H1 (cell line): ENCODE results near the gene REG1B. TPM values are rescaled to one million over a fixed set of nuclear protein-coding genes. Genes with fewer than 3 reads are reported as not detected.

Source experiments
- CTCF ChIA-PET: fragments of 300-600 bp; sonication (Branson Sonifier 250); formaldehyde crosslinking; loops from one replicate; lab custom pipeline; 2021; ENCODE audit not compliant: partially characterized antibody; lab: Charles Lee
- POLR2A ChIA-PET: fragments of 300-600 bp; sonication (Branson Sonifier 250); formaldehyde crosslinking; loops from one replicate; lab custom pipeline; 2021; ENCODE audit warnings: inconsistent platforms; ENCODE audit not compliant: partially characterized antibody; lab: Charles Lee
- DNase-seq, 2 experiments: peaks; one replicate each; pipeline versions ENCODE4 v3.0.0 to v3.0.0-alpha.2; 2010 to 2022; ENCODE audit warnings: low spot score in 2 of 2, low read depth in 1 of 2, mixed read lengths in 1 of 2
- FAIRE-seq: peaks from 2 replicates; lab custom pipeline; 2011; peaks lifted over from hg19 to GRCh38; lab: Jason Lieb, UNC
- H2AFZ ChIP-seq: 2 replicates; pipeline ENCODE4 v1.8.1; 2012; ENCODE audit warnings: low read length, inconsistent platforms
- H2AK5ac ChIP-seq: 2 replicates; pipeline ENCODE4 v1.6.1; 2013; ENCODE audit warnings: low read depth, low read length
- H2BK120ac ChIP-seq: replicated peaks from 2 replicates; pipeline ENCODE3; 2013; ENCODE audit warnings: low read depth, low read length, inconsistent platforms
- H2BK12ac ChIP-seq: 2 replicates; pipeline ENCODE4 v1.6.1; 2013; ENCODE audit warnings: low read depth, low read length
- H2BK15ac ChIP-seq: 2 replicates; pipeline ENCODE4 v1.6.1; 2013; ENCODE audit warnings: low read length
- H2BK20ac ChIP-seq: 2 replicates; pipeline ENCODE4 v1.6.1; 2013; ENCODE audit warnings: low read length
- H2BK5ac ChIP-seq: 2 replicates; pipeline ENCODE4 v1.6.1; 2013; ENCODE audit warnings: low read depth, low read length
- H3K14ac ChIP-seq: 2 replicates; pipeline ENCODE4 v1.6.1; 2013; ENCODE audit warnings: inconsistent platforms; ENCODE audit not compliant: insufficient read length
- H3K18ac ChIP-seq: 2 replicates; pipeline ENCODE4 v1.6.1; 2013; ENCODE audit warnings: low read length; ENCODE audit errors: extremely low read depth
- H3K23ac ChIP-seq: 2 replicates; pipeline ENCODE4 v1.6.1; 2013; ENCODE audit warnings: inconsistent platforms; ENCODE audit not compliant: insufficient read length
- H3K23me2 ChIP-seq: 2 replicates; pipeline ENCODE4 v1.6.1; 2013; ENCODE audit warnings: low read depth, low read length
- H3K27ac ChIP-seq: 2 replicates; pipeline ENCODE4 v1.6.1; 2011; ENCODE audit warnings: low read depth, low read length, inconsistent platforms
- H3K27me3 ChIP-seq, 4 experiments: replicated peaks in 1 of 4; 1 replicate in 1 of 4; 2 replicates in 3 of 4; pipeline versions ENCODE4 v1.6.1 to v1.8.1; 2011 to 2013; ENCODE audit warnings: low read length in 3 of 4, mild to moderate bottlenecking in 3 of 4, inconsistent platforms in 2 of 4, mixed read lengths in 2 of 4, moderate library complexity in 1 of 4; ENCODE audit not compliant: control insufficient read depth in 3 of 4, insufficient read depth in 3 of 4; ENCODE audit errors: extremely low read depth in 1 of 4
- H3K36me3 ChIP-seq, 4 experiments: 2 replicates each; pipeline versions ENCODE4 v1.6.1 to v1.8.1; 2011 to 2013; ENCODE audit warnings: mild to moderate bottlenecking in 4 of 4, low read length in 3 of 4, moderate library complexity in 2 of 4, control low read depth in 1 of 4, inconsistent platforms in 1 of 4; ENCODE audit not compliant: insufficient read depth in 4 of 4, control insufficient read depth in 2 of 4
- H3K4ac ChIP-seq: replicated peaks from 2 replicates; pipeline ENCODE3; 2013; ENCODE audit warnings: low read length, low read depth, mixed read lengths, inconsistent platforms; ENCODE audit not compliant: insufficient read length
- H3K4me1 ChIP-seq, 4 experiments: replicated peaks in 1 of 4; 1 replicate in 1 of 4; 2 replicates in 3 of 4; pipeline versions ENCODE4 v1.6.1 to v1.8.1; 2011 to 2013; ENCODE audit warnings: low read length in 3 of 4, inconsistent platforms in 2 of 4, mixed read lengths in 1 of 4; ENCODE audit not compliant: insufficient read depth in 4 of 4, control insufficient read depth in 3 of 4
- H3K4me2 ChIP-seq, 2 experiments: 2 replicates each; pipeline versions ENCODE4 v1.6.1 to v1.8.1; 2011 to 2013; ENCODE audit warnings: low read depth in 2 of 2, low read length in 2 of 2, control low read depth in 1 of 2, inconsistent platforms in 1 of 2, mild to moderate bottlenecking in 1 of 2; ENCODE audit not compliant: insufficient read depth in 1 of 2
- H3K4me3 ChIP-seq, 4 experiments: fragments of 200-600, 300-600 bp in 1 of 4; sonication (generic), shearing (Covaris generic), sonication (Bioruptor Twin) in 1 of 4; 2 replicates each; pipeline versions ENCODE4 v1.5.1 to v1.8.1; 2011 to 2016; ENCODE audit warnings: low read length in 4 of 4, low read depth in 3 of 4, control low read depth in 2 of 4, inconsistent platforms in 2 of 4, mild to moderate bottlenecking in 2 of 4, mixed read lengths in 1 of 4, moderate library complexity in 1 of 4; ENCODE audit not compliant: insufficient read depth in 2 of 4; ENCODE audit errors: extremely low read depth in 1 of 4
- H3K56ac ChIP-seq: replicated peaks from 2 replicates; pipeline ENCODE3; 2013; ENCODE audit warnings: low read depth, mild to moderate bottlenecking, mixed read lengths, low read length, inconsistent platforms; ENCODE audit not compliant: insufficient read length
- H3K79me1 ChIP-seq: 2 replicates; pipeline ENCODE4 v1.6.1; 2013; ENCODE audit warnings: low read depth, low read length, control low read depth
- H3K79me2 ChIP-seq, 2 experiments: 2 replicates each; pipeline versions ENCODE4 v1.6.1 to v1.8.1; 2012 to 2013; ENCODE audit warnings: low read length in 2 of 2, mild to moderate bottlenecking in 2 of 2, inconsistent platforms in 1 of 2; ENCODE audit not compliant: insufficient read depth in 2 of 2, control insufficient read depth in 1 of 2
- H3K9ac ChIP-seq, 4 experiments: replicated peaks in 1 of 4; 1 replicate in 1 of 4; 2 replicates in 3 of 4; pipeline versions ENCODE4 v1.6.1 to v1.8.1; 2011 to 2013; ENCODE audit warnings: low read depth in 3 of 4, low read length in 3 of 4, control low read depth in 2 of 4, mild to moderate bottlenecking in 2 of 4, moderate library complexity in 2 of 4, inconsistent platforms in 1 of 4; ENCODE audit errors: extremely low read depth in 1 of 4
- H3K9me3 ChIP-seq, 2 experiments: 2 replicates each; pipeline versions ENCODE4 v1.6.1 to v1.8.1; 2012 to 2013; ENCODE audit warnings: mild to moderate bottlenecking in 2 of 2, moderate library complexity in 2 of 2, control low read depth in 1 of 2, inconsistent platforms in 1 of 2, low read depth in 1 of 2, low read length in 1 of 2, mixed read lengths in 1 of 2; ENCODE audit not compliant: insufficient read depth in 2 of 2
- H4K20me1 ChIP-seq, 2 experiments: replicated peaks in 1 of 2; 2 replicates each; pipeline versions ENCODE3 to v1.8.1; 2011 to 2013; ENCODE audit warnings: inconsistent platforms in 2 of 2, low read length in 2 of 2, mild to moderate bottlenecking in 1 of 2; ENCODE audit not compliant: insufficient read depth in 2 of 2, control insufficient read depth in 1 of 2
- H4K5ac ChIP-seq: 2 replicates; pipeline ENCODE4 v1.6.1; 2013; ENCODE audit warnings: low read length, low read depth, mixed read lengths, inconsistent platforms; ENCODE audit not compliant: insufficient read length
- H4K8ac ChIP-seq: 2 replicates; pipeline ENCODE4 v1.8.0; 2013; ENCODE audit warnings: mild to moderate bottlenecking, moderate library complexity, low read length, inconsistent platforms; ENCODE audit not compliant: insufficient read depth; ENCODE audit errors: extremely low read depth
- H4K91ac ChIP-seq: replicated peaks from 2 replicates; pipeline ENCODE3; 2013; ENCODE audit warnings: low read length, mixed read lengths, inconsistent platforms; ENCODE audit not compliant: insufficient read length
- BCL11A ChIP-seq, 2 experiments: IDR thresholded peaks; one replicate each; pipeline ENCODE4 v1.6.1; 2011; ENCODE audit warnings: low read depth in 2 of 2, low read length in 2 of 2, mild to moderate bottlenecking in 2 of 2
- CEBPB ChIP-seq: IDR thresholded peaks from 2 replicates; pipeline ENCODE4 v1.6.1; 2012; ENCODE audit warnings: low read depth, low read length
- EP300 ChIP-seq, 2 experiments: IDR thresholded peaks; 1 replicate in 1 of 2; 2 replicates in 1 of 2; pipeline ENCODE4 v1.6.1; 2011 to 2012; ENCODE audit warnings: low read depth in 2 of 2, low read length in 2 of 2, mild to moderate bottlenecking in 2 of 2, borderline replicate concordance in 1 of 2, inconsistent platforms in 1 of 2, moderate library complexity in 1 of 2
- GABPA ChIP-seq: IDR thresholded peaks from 2 replicates; pipeline ENCODE4 v1.6.1; 2011; ENCODE audit warnings: mild to moderate bottlenecking, low read length, moderate library complexity, borderline replicate concordance; ENCODE audit not compliant: insufficient read depth
- GTF2F1 ChIP-seq: IDR thresholded peaks from 2 replicates; pipeline ENCODE4 v1.6.1; 2012; ENCODE audit warnings: low read depth, low read length, improper control_type of control experiment, borderline replicate concordance
- RBBP5 ChIP-seq: IDR thresholded peaks from 2 replicates; pipeline ENCODE4 v1.7.1; 2012; ENCODE audit warnings: low read depth, mild to moderate bottlenecking, inconsistent platforms, low read length, moderate library complexity, borderline replicate concordance
- RFX5 ChIP-seq: IDR thresholded peaks from 2 replicates; pipeline ENCODE4 v1.6.1; 2011; ENCODE audit warnings: low read depth, low read length, improper control_type of control experiment, borderline replicate concordance
- RNF2 ChIP-seq: fragments of 200-900, 300-1000 bp; sonication (generic); IDR thresholded peaks from 2 replicates; pipeline ENCODE4 v1.7.1; 2016; ENCODE audit warnings: borderline replicate concordance, low read depth, mild to moderate bottlenecking, antibody characterized with exemption, low read length; ENCODE audit not compliant: poor library complexity, severe bottlenecking; ENCODE audit errors: missing control alignments
- RXRA ChIP-seq: IDR thresholded peaks from 2 replicates; pipeline ENCODE4 v1.6.1; 2011; ENCODE audit warnings: low read depth, mild to moderate bottlenecking, low read length, moderate library complexity; ENCODE audit not compliant: insufficient read depth
- SP1 ChIP-seq: IDR thresholded peaks from 2 replicates; pipeline ENCODE4 v1.6.1; 2011; ENCODE audit warnings: low read depth, low read length
- TAF1 ChIP-seq: IDR thresholded peaks from 2 replicates; pipeline ENCODE4 v1.6.1; 2011; ENCODE audit warnings: mild to moderate bottlenecking, low read depth, low read length
- TCF12 ChIP-seq: IDR thresholded peaks from 2 replicates; pipeline ENCODE4 v1.6.1; 2011; ENCODE audit warnings: low read depth, mild to moderate bottlenecking, low read length
- ZNF274 ChIP-seq: IDR thresholded peaks from 2 replicates; pipeline ENCODE4 v1.7.0; 2012; ENCODE audit warnings: low read length, borderline replicate concordance; ENCODE audit errors: extremely low read depth
- WGBS, 2 experiments: shearing (Covaris generic) in 1 of 2; methylation state at CpG; one replicate each; pipeline versions ENCODE4 v1.1.6 to v1.1.7; 2013 to 2015; ENCODE audit warnings: low lambda C conversion rate in 2 of 2, mixed read lengths in 2 of 2, inconsistent platforms in 1 of 2, low coverage in 1 of 2, missing lambda C conversion rate in 1 of 2; ENCODE audit not compliant: insufficient replicate concordance in 2 of 2, insufficient coverage in 1 of 2, insufficient read length in 1 of 2; ENCODE audit errors: extremely low coverage in 1 of 2, missing lambda C conversion rate in 1 of 2; 5-methylcytosine and 5-hydroxymethylcytosine counted together
- polyA plus RNA-seq, 7 experiments: library from polyadenylated mRNA; depleted of rRNA in 3 of 7; stranded (reverse) in 5 of 7; unstranded in 2 of 7; fragments of >200 nt in 5 of 7; fragments of 200-250 nt in 2 of 7; gene quantifications; 1 replicate in 5 of 7; 2 replicates in 1 of 7; 4 replicates in 1 of 7; pipeline versions ENCODE4 v1.2.1 to v1.2.3, GENCODE V29; 2011 to 2013; ENCODE audit warnings: missing spikeins in 2 of 7, mixed read lengths in 2 of 7
- total RNA-seq: library from RNA; stranded (reverse); fragmentation: NEBNext Ultra II Directional; extraction: Animal tissue kit (Norgen Biotek cat#: 25700); gene quantifications from 2 replicates; pipeline ENCODE4 v1.2.1, GENCODE V29; 2021

Gene REG1B
- total and polyA plus RNA-seq, 2 of the 8 experiments (the other 6 are each of a cell fraction or from before 2014, with no cell fraction given): not detected

DNA sequence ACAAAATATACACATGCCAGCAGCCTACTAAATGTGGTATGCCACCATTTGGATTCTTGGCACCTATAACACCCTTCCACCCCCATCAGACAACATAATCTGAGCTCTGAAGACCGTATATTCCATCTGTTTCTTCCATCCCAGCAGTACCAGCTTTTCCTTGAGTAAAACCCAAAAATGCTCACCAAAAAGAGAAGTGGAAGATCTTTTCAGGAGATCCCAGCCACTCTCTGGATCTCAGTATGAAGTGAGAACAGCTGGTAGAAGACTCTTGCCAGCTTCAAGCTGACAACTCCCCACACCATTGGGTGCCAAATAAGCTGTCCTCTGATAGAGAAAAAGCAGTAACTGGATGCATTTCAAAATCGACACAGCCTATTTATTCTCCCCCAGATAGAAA lies 22.6 kb downstream of the REG1B start:
- H4K91ac ChIP-seq: no peak overlapping the region
- H3K79me1 ChIP-seq: no peaks in the 10 kb centered on the region
- no peak overlapping the region for H2BK12ac ChIP-seq
- no peak overlapping the region for H2AFZ ChIP-seq
- H4K8ac ChIP-seq: no peak overlapping the region
- H2BK15ac ChIP-seq: no peak overlapping the region
- no peak overlapping the region for H3K23ac ChIP-seq
- DNase-seq (no peak), FAIRE-seq (no peak)
- no peaks in the 10 kb centered on the region for H3K36me3 ChIP-seq
- H2AK5ac ChIP-seq: no peak overlapping the region
- no peak overlapping the region for H3K9ac ChIP-seq
- H3K9me3 ChIP-seq: 0 out of 4 replicates have a peak, but pooled peaks cover 0 to 3% of the 10 kb centered on the region in 2 experiments
- no peak overlapping the region for H2BK120ac ChIP-seq
- H3K27ac ChIP-seq: no peak overlapping the region
- ChIA-PET POLR2A (no interaction called here), CTCF (interaction anchor here (0.6 to 1.5 kb wide), 3 partner anchors 24 to 77 kb away, joined by 3 to 8 read pairs (median 4); no protein-coding TSS in a partner anchor)
- no peak overlapping the region for H3K4me3 ChIP-seq
- no peaks in the 10 kb centered on the region for H3K23me2 ChIP-seq
- H3K14ac ChIP-seq: no peak overlapping the region
- no peak overlapping the region for H3K56ac ChIP-seq
- no peaks in the 10 kb centered on the region for H4K20me1 ChIP-seq
- no peak overlapping the region for H2BK20ac ChIP-seq
- no peaks in the 10 kb centered on the region for H3K79me2 ChIP-seq
- H2BK5ac ChIP-seq: no peak overlapping the region
- no peak overlapping the region for H3K4me2 ChIP-seq
- H3K4ac ChIP-seq: no peak overlapping the region
- H3K4me1 ChIP-seq: no peaks in the 10 kb centered on the region
- H4K5ac ChIP-seq: no peak overlapping the region
- 92% methylated on average over 2 of the region's 2 CpGs; no CpG with 5 or more reads in 1 of the 2 experiments for WGBS, 2 experiments
- H3K27me3 ChIP-seq: no peaks in the 10 kb centered on the region
- no peak overlapping the region for H3K18ac ChIP-seq
- TF ChIP-seq BCL11A (IDR thresholded peaks at IDR 0.05; ENCODE audit: low read depth in 2 of 2, low read length in 2 of 2) (no peak), SP1 (no peak), RXRA (no peak), RNF2 (no peak), TCF12 (no peak), TAF1 (no peak), EP300 (IDR thresholded peaks at IDR 0.05; ENCODE audit: borderline replicate concordance in 1 of 2, low read depth in 2 of 2, low read length in 2 of 2) (no peak), GTF2F1 (no peak), GABPA (no peak), CEBPB (no peak), RFX5 (no peak), ZNF274 (no peak), RBBP5 (no peak)
